Ishikawa (cell line): ENCODE data around the gene OR10H5.

Experiments used
- CEBPB ChIP-seq: IDR thresholded peaks from 2 replicates; pipeline ENCODE4 v1.6.1; 2012
- CREB1 ChIP-seq: IDR thresholded peaks from 2 replicates; pipeline ENCODE4 v1.6.1; 2012; ENCODE audit warnings: low read depth
- EGR1 ChIP-seq: IDR thresholded peaks from 2 replicates; pipeline ENCODE4 v1.6.1; 2012
- EP300 ChIP-seq: IDR thresholded peaks from 2 replicates; pipeline ENCODE4 v1.6.1; 2012; ENCODE audit warnings: borderline replicate concordance
- FOXM1 ChIP-seq: IDR thresholded peaks from 2 replicates; pipeline ENCODE4 v1.6.1; 2012; ENCODE audit warnings: low read depth, borderline replicate concordance
- MAX ChIP-seq: IDR thresholded peaks from 2 replicates; pipeline ENCODE4 v1.6.1; 2012
- NFIC ChIP-seq: IDR thresholded peaks from 2 replicates; pipeline ENCODE4 v1.6.1; 2012
- RAD21 ChIP-seq: IDR thresholded peaks from 2 replicates; pipeline ENCODE4 v1.6.1; 2012; ENCODE audit warnings: low read depth
- REST ChIP-seq: IDR thresholded peaks from 2 replicates; pipeline ENCODE4 v1.6.1; 2012; ENCODE audit warnings: low read depth, mild to moderate bottlenecking
- TAF1 ChIP-seq: IDR thresholded peaks from 2 replicates; pipeline ENCODE4 v1.6.1; 2012; ENCODE audit warnings: low read depth, mild to moderate bottlenecking
- TCF12 ChIP-seq: IDR thresholded peaks from 2 replicates; pipeline ENCODE4 v1.6.1; 2012; ENCODE audit warnings: low read depth
- TEAD4 ChIP-seq: IDR thresholded peaks from 2 replicates; pipeline ENCODE4 v1.6.1; 2012
- USF1 ChIP-seq: IDR thresholded peaks from 2 replicates; pipeline ENCODE4 v1.6.1; 2012
- YY1 ChIP-seq: IDR thresholded peaks from 2 replicates; pipeline ENCODE4 v1.6.1; 2012; ENCODE audit warnings: low read depth
- ZBTB7A ChIP-seq: IDR thresholded peaks from 2 replicates; pipeline ENCODE4 v1.6.1; 2012; ENCODE audit warnings: low read depth

OR10H5 gene

GRCh38 chr19:15787611-15788155 is at the start of gene OR10H5:
Gene OR10H5 (plus strand): TSS chr19:15787661. CDS start chr19:15794049, 6,388 bp downstream.
- TF ChIP-seq RAD21 (no peak), MAX (no peak), FOXM1 (no peak), NFIC (no peak), TAF1 (no peak), ZBTB7A (no peak), EGR1 (no peak), REST (no peak), USF1 (no peak), TEAD4 (no peak), YY1 (no peak), CREB1 (no peak), CEBPB (no peak), TCF12 (no peak)

GRCh38 chr19:15737722-15738121 is 49.7 kb upstream of the OR10H5 start, which contains the start of gene OR10H3:
Gene OR10H3 (plus strand): TSS chr19:15737985. CDS start chr19:15741393, 3,408 bp downstream.
- TF ChIP-seq TEAD4 (no peak), TAF1 (no peak), RAD21 (no peak), TCF12 (no peak), YY1 (no peak), EP300 (no peak), CREB1 (no peak), NFIC (no peak), ZBTB7A (no peak), USF1 (no peak), REST (no peak), FOXM1 (no peak), MAX (no peak), CEBPB (no peak), EGR1 (no peak)

GRCh38 chr19:15740785-15741184 is 46.7 kb upstream of the OR10H5 start:
- TF ChIP-seq REST (no peak), FOXM1 (no peak), CREB1 (no peak), TCF12 (no peak), NFIC (no peak), TEAD4 (no peak), ZBTB7A (no peak), EP300 (no peak), YY1 (no peak), EGR1 (no peak)

- TF ChIP-seq TCF12, result no peak
- no peak for TF ChIP-seq YY1
- no peak for TF ChIP-seq MAX
- no peak for TF ChIP-seq FOXM1
- TF ChIP-seq CEBPB, result no peak
- no peak for TF ChIP-seq EP300
Observed at GRCh38 chr19:15748239-15748638, 39.2 kb upstream of the OR10H5 start.
